Bronchial epithelial cell (primary cell): Measurements from ENCODE around the gene DISC1. TPM values are rescaled to one million over a fixed set of nuclear protein-coding genes. Genes with fewer than 3 reads are reported as not detected.
A peak's percentile ranks its signal among the peaks of the same experiment; 100 is the strongest.

Experiments
- DNase-seq: peaks from one replicate; pipeline ENCODE4 v3.0.0-alpha.2; 2010; ENCODE audit warnings: low read depth
- FAIRE-seq: peaks from 2 replicates; lab custom pipeline; 2011; peaks lifted over from hg19 to GRCh38; lab: Jason Lieb, UNC
- H3K27me3 ChIP-seq: 2 replicates; pipeline ENCODE4 v1.5.1; 2011; ENCODE audit warnings: low read length; ENCODE audit not compliant: control insufficient read depth, insufficient read depth
- H3K36me3 ChIP-seq: 2 replicates; pipeline ENCODE4 v1.5.1; 2011; ENCODE audit warnings: low read length; ENCODE audit not compliant: control insufficient read depth, insufficient read depth
- H3K4me3 ChIP-seq: 2 replicates; pipeline ENCODE4 v1.5.1; 2011; ENCODE audit warnings: mild to moderate bottlenecking, low read depth, low read length, control low read depth
- total RNA-seq: library from RNA; depleted of rRNA; stranded (reverse); fragments of >200 nt; gene quantifications from 2 replicates; pipeline ENCODE4 v1.2.1, GENCODE V29; 2014
- TF ChIP-seq, protein P1 (sequence below): IDR thresholded peaks from 2 replicates; pipeline ENCODE4 v1.5.1; 2011; ENCODE audit warnings: mild to moderate bottlenecking, moderate library complexity, low read length, control low read depth, inconsistent platforms; ENCODE audit not compliant: insufficient read depth, severe bottlenecking

DISC1 gene
- total RNA-seq, 1 donor from 2014 or later, result 0.79 TPM

DNA sequence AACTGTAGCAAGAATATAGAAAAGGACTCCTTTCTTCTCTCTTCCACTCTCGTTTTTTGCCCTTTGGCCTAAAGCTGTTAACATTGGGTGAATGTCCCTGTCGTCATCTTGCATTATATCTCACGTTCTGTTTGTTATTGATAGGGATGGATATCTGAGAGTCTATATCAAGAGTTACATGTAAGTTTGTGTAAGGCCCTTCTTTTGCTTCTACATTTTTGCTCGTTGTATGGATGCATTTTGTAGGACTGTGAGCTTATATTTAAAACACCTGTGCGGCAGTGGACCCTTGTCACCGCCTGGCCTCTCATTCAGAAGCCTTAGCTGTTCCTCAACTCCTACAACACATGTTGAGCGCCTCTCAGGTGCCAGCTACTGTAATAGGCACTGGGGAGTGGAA is 211.9 kb downstream of the DISC1 start:
- Histone ChIP-seq H3K27me3 (no peaks in the 10 kb centered on the region), H3K36me3 (no peaks in the 10 kb centered on the region), H3K4me3 (no peak overlapping the region)
- DNase-seq (no peak), FAIRE-seq (no peak)
- TF ChIP-seq, protein P1, sequence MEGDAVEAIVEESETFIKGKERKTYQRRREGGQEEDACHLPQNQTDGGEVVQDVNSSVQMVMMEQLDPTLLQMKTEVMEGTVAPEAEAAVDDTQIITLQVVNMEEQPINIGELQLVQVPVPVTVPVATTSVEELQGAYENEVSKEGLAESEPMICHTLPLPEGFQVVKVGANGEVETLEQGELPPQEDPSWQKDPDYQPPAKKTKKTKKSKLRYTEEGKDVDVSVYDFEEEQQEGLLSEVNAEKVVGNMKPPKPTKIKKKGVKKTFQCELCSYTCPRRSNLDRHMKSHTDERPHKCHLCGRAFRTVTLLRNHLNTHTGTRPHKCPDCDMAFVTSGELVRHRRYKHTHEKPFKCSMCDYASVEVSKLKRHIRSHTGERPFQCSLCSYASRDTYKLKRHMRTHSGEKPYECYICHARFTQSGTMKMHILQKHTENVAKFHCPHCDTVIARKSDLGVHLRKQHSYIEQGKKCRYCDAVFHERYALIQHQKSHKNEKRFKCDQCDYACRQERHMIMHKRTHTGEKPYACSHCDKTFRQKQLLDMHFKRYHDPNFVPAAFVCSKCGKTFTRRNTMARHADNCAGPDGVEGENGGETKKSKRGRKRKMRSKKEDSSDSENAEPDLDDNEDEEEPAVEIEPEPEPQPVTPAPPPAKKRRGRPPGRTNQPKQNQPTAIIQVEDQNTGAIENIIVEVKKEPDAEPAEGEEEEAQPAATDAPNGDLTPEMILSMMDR, result no peak

DNA sequence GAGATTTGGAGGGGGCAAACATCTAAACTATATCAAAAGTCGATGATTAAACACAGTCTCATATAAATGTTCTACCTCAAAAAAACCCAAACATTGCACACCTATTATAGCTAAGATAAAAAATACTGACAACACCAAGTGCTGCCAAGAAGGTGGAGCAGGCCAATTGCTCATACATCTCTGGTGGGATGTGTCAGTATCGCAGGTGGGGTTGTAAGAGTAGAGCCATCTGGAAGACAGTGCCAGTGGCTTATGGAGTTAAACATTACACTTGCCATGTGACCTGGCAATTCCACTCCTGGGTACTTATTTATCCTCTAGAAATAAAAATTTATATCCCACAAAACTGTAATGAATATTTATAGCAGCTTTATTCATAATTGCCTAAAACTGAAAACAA is 213.4 kb downstream of the DISC1 start:
- DNase-seq (no peak), FAIRE-seq (no peak)
- Histone ChIP-seq H3K4me3 (no peak overlapping the region), H3K36me3 (no peaks in the 10 kb centered on the region), H3K27me3 (no peaks in the 10 kb centered on the region)
- TF ChIP-seq, protein P1, result no peak

DNA sequence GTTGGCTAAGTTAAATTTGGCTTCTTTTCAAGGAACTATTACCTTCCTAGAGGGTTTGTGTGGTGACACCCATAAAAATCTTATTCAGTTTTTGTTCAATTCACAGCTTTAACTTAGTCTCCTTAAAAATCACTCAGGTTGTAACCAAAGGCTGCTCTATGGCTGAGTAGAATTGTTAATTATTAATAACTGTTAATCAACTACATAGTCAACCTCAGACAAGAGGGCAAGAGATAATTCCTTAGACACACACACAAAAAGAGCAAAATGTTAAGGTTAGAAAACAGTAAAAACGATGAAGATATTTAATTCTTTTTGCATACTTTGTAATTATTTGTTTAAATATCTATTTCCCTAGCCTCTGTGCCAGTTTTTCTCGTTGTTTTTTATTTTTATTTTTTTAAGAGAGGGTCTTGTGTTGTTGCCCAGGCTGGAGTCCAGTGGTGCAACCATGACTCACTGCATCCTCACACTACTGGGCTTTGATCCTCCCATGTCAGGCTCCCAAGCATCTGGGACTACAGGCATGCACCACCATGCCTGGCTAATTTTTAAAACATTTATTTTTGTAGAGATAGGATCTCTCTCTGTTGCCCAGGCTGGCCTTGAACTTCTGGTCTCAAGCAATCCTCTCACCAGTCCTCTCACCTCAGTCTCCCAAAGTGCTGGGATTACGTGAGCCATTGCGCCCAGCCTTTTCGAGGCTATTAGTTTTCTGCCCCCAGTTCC is 215.2 kb downstream of the DISC1 start:
- DNase-seq, result peak; percentile 30
- Histone ChIP-seq H3K4me3 (no peak overlapping the region), H3K36me3 (no peaks in the 10 kb centered on the region), H3K27me3 (no peaks in the 10 kb centered on the region)
- FAIRE-seq, result no peak
- TF ChIP-seq, protein P1, result no peak

DNA sequence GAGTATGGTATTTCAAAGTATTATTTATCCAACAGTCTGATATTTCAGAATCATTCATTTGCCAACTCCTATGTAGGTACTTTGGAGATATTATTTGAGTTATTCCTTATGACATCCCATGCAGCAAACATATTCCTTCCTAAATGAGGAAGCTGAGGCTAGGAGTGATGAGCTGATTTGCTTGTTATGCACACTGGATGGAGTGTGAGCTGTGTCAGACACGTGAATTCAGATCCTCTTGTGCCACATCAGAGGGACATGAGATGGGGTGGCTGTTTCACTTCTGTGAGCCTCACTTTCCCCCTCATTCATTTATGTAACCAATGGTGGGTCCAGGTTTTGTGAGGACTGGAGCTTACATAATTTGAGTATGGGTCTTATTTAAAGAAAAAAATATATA is 215.9 kb downstream of the DISC1 start:
- Histone ChIP-seq H3K36me3 (no peaks in the 10 kb centered on the region), H3K4me3 (no peak overlapping the region), H3K27me3 (no peaks in the 10 kb centered on the region)
- no peak for FAIRE-seq
- TF ChIP-seq, protein P1, result no peak
- no peak for DNase-seq

DNA sequence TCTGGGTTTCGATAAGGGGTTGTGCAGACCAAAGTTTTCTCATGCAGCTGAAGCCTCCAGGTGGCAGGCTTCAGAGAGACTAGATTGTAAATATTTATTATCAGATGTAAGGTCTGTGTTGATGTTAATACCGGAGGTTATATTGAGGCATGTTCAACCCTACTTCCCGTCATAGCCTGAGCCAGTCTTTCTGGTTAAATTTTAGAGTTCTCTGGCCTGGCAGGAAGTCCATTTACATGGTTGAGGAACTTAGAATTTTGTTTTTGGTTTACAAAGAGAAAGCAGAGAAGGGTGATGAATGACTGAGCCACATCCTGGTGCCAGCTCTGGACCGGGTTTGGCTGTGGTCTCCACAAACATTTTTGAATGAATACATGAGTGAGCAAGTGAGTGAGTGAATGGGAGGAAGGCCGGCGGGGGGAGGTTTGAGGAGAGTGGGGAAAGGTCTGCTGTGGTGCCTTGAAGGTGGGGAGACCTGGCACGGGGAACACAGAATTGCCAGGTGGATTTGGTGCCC is 218.5 kb downstream of the DISC1 start:
- no peaks in the 10 kb centered on the region for H3K36me3 ChIP-seq
- H3K4me3 ChIP-seq, result no peak overlapping the region
- FAIRE-seq (no peak), DNase-seq (peak; percentile 17)
- TF ChIP-seq, protein P1, result no peak
- H3K27me3 ChIP-seq, result no peaks in the 10 kb centered on the region
